WTC11 (cell line): Measurements from ENCODE around the gene FHOD1. TPM values are rescaled to one million over a fixed set of nuclear protein-coding genes. Genes with fewer than 3 reads are reported as not detected.

Experiments used
- ATAC-seq: fragments of 200-7000 bp; cut with Tn5 transposase; 2 replicates; pipeline ENCODE4 v1.10.0; 2021; ENCODE audit warnings: mild to moderate bottlenecking, moderate library complexity
- CTCF ChIA-PET: fragments of 300-600 bp; sonication (Branson Sonifier 250); formaldehyde crosslinking; loops from one replicate; lab custom pipeline; 2021; ENCODE audit warnings: antibody characterized with exemption; lab: Charles Lee
- POLR2A ChIA-PET: fragments of 350-600 bp; sonication (Branson Sonifier 250); formaldehyde crosslinking; loops from one replicate; lab custom pipeline; 2021; ENCODE audit warnings: antibody characterized with exemption; lab: Charles Lee
- DNase-seq: peaks from one replicate; pipeline ENCODE4 v3.0.0; 2021; ENCODE audit warnings: low spot score
- H3K27ac Mint-ChIP-seq: 2 replicates; pipeline ENCODE4 v1.8.0; 2021; ENCODE audit warnings: mixed read lengths
- H3K27me3 Mint-ChIP-seq: 2 replicates; pipeline ENCODE4 v1.8.0; 2021; ENCODE audit warnings: low read depth, mild to moderate bottlenecking, moderate library complexity, mixed read lengths
- H3K36me3 Mint-ChIP-seq: 2 replicates; pipeline ENCODE4 v1.8.0; 2021; ENCODE audit warnings: mixed read lengths
- H3K4me1 Mint-ChIP-seq: 2 replicates; pipeline ENCODE4 v1.8.0; 2022; ENCODE audit warnings: mixed read lengths
- H3K4me3 Mint-ChIP-seq: 2 replicates; pipeline ENCODE4 v1.8.0; 2021; ENCODE audit warnings: mild to moderate bottlenecking, moderate library complexity, mixed read lengths
- H3K9me3 Mint-ChIP-seq: 2 replicates; pipeline ENCODE4 v1.8.0; 2021; ENCODE audit warnings: mixed read lengths
- ARID4B ChIP-seq: sonication (generic); formaldehyde crosslinking; IDR thresholded peaks from 2 replicates; pipeline ENCODE4 v1.8.0; 2023; ENCODE audit warnings: missing genetic modification reagents, mild to moderate bottlenecking, borderline replicate concordance
- E2F1 ChIP-seq: sonication (generic); formaldehyde crosslinking; IDR thresholded peaks from 2 replicates; pipeline ENCODE4 v1.8.0; 2022; ENCODE audit warnings: mild to moderate bottlenecking, missing genetic modification reagents
- ELF4 ChIP-seq: sonication (generic); formaldehyde crosslinking; IDR thresholded peaks from 2 replicates; pipeline ENCODE4 v1.8.1; 2022; ENCODE audit warnings: low read depth, mild to moderate bottlenecking, moderate library complexity, missing genetic modification reagents
- FOXP1 ChIP-seq: sonication (generic); formaldehyde crosslinking; IDR thresholded peaks from 2 replicates; pipeline ENCODE4 v1.8.0; 2022; ENCODE audit warnings: missing genetic modification reagents, mild to moderate bottlenecking, moderate library complexity, borderline replicate concordance
- GRHL2 ChIP-seq: fragments of 250-450 bp; sonication (Bioruptor Pico); IDR thresholded peaks from 2 replicates; pipeline ENCODE4 v1.8.0; 2022; ENCODE audit warnings: mild to moderate bottlenecking, moderate library complexity; ENCODE audit not compliant: insufficient replicate concordance, severe bottlenecking
- MXD4 ChIP-seq: fragments of 250-450 bp; sonication (Bioruptor Pico); IDR thresholded peaks from 2 replicates; pipeline ENCODE4 v1.8.0; 2021; ENCODE audit warnings: mild to moderate bottlenecking, moderate library complexity, borderline replicate concordance
- NR1H2 ChIP-seq: sonication (generic); formaldehyde crosslinking; IDR thresholded peaks from 2 replicates; pipeline ENCODE4 v1.9.0; 2021; ENCODE audit warnings: mild to moderate bottlenecking, moderate library complexity, missing genetic modification reagents
- SMAD4 ChIP-seq: sonication (generic); formaldehyde crosslinking; IDR thresholded peaks from 2 replicates; pipeline ENCODE4 v1.8.0; 2022; ENCODE audit warnings: mild to moderate bottlenecking, missing genetic modification reagents
- ZBTB21 ChIP-seq: sonication (generic); formaldehyde crosslinking; IDR thresholded peaks from 2 replicates; pipeline ENCODE4 v1.8.1; 2023; ENCODE audit warnings: mild to moderate bottlenecking, missing genetic modification reagents, borderline replicate concordance
- ZNF263 ChIP-seq: sonication (generic); formaldehyde crosslinking; IDR thresholded peaks from 2 replicates; pipeline ENCODE4 v1.8.1; 2022; ENCODE audit warnings: low read depth, mild to moderate bottlenecking, moderate library complexity, missing genetic modification reagents
- total RNA-seq: library from RNA; stranded (reverse); gene quantifications from 3 replicates; pipeline ENCODE4 v1.2.3, GENCODE V29; 2021
- TF ChIP-seq, protein P1 (sequence below): sonication (generic); formaldehyde crosslinking; IDR thresholded peaks from 2 replicates; pipeline ENCODE4 v1.8.0; 2023; ENCODE audit warnings: mild to moderate bottlenecking, missing genetic modification reagents
- TF ChIP-seq, protein P2 (sequence below): sonication (generic); formaldehyde crosslinking; IDR thresholded peaks from 2 replicates; pipeline ENCODE4 v1.8.0; 2022; ENCODE audit warnings: mild to moderate bottlenecking, missing genetic modification reagents
- TF ChIP-seq, protein P3 (sequence below): sonication (generic); formaldehyde crosslinking; IDR thresholded peaks from 2 replicates; pipeline ENCODE4 v1.8.1; 2023; ENCODE audit warnings: mild to moderate bottlenecking, missing genetic modification reagents, borderline replicate concordance

FHOD1 gene
- total RNA-seq, 1 experiment from 2014 or later, result 81.3 TPM

DNA sequence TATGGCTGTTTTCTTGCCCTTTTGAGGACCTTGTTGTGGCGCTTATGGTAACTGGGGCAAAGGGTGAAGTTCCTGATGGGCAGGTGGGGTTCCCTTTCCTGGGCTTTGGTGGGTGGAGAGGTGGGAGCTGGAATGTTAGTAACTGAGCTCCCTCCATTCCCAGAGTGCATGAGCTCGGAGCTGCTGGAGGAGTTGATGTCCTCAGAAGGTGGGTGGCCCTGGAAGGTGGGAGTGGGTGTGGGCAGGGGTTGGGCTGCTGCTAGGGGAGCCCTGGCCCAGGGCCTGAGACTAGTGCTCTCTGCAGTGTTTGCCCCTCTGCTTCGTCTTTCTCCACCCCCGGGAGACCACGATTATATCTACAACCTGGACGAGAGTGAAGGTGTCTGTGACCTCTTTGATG lies 49.6 kb downstream of the FHOD1 start:
- DNase-seq (no peak), ATAC-seq (no peak)
- Mint-ChIP-seq H3K4me1 (peaks cover 16% of the 10 kb centered on the region), H3K27me3 (no peaks in the 10 kb centered on the region), H3K36me3 (peaks cover 35% of the 10 kb centered on the region)
- ChIA-PET POLR2A (interaction anchor here (0.7 kb wide), 2 partner anchors 29 kb away, joined by 3 read pairs; partner anchors contain the start of gene TMEM208), CTCF (interaction anchor here (0.7 to 3.9 kb wide), 40 partner anchors 11 to 269 kb away, joined by 3 to 65 read pairs (median 5); partner anchors contain the start of genes B3GNT9, CES3, FBXL8 and FHOD1)
- TF ChIP-seq, protein P1, sequence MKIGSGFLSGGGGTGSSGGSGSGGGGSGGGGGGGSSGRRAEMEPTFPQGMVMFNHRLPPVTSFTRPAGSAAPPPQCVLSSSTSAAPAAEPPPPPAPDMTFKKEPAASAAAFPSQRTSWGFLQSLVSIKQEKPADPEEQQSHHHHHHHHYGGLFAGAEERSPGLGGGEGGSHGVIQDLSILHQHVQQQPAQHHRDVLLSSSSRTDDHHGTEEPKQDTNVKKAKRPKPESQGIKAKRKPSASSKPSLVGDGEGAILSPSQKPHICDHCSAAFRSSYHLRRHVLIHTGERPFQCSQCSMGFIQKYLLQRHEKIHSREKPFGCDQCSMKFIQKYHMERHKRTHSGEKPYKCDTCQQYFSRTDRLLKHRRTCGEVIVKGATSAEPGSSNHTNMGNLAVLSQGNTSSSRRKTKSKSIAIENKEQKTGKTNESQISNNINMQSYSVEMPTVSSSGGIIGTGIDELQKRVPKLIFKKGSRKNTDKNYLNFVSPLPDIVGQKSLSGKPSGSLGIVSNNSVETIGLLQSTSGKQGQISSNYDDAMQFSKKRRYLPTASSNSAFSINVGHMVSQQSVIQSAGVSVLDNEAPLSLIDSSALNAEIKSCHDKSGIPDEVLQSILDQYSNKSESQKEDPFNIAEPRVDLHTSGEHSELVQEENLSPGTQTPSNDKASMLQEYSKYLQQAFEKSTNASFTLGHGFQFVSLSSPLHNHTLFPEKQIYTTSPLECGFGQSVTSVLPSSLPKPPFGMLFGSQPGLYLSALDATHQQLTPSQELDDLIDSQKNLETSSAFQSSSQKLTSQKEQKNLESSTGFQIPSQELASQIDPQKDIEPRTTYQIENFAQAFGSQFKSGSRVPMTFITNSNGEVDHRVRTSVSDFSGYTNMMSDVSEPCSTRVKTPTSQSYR (CRISPR knock-in tag), result no peak
- no peak for TF ChIP-seq FOXP1 (CRISPR knock-in tag)
- no peak for TF ChIP-seq ZNF263 (CRISPR knock-in tag)
- TF ChIP-seq ARID4B, result no peak
- TF ChIP-seq ELF4 (CRISPR knock-in tag), result no peak
- TF ChIP-seq GRHL2 (CRISPR knock-in tag), result no peak
- TF ChIP-seq E2F1, result no peak
- no peak for TF ChIP-seq MXD4
- TF ChIP-seq, protein P2, sequence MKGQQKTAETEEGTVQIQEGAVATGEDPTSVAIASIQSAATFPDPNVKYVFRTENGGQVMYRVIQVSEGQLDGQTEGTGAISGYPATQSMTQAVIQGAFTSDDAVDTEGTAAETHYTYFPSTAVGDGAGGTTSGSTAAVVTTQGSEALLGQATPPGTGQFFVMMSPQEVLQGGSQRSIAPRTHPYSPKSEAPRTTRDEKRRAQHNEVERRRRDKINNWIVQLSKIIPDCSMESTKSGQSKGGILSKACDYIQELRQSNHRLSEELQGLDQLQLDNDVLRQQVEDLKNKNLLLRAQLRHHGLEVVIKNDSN (CRISPR knock-in tag), result no peak
- TF ChIP-seq, protein P3, sequence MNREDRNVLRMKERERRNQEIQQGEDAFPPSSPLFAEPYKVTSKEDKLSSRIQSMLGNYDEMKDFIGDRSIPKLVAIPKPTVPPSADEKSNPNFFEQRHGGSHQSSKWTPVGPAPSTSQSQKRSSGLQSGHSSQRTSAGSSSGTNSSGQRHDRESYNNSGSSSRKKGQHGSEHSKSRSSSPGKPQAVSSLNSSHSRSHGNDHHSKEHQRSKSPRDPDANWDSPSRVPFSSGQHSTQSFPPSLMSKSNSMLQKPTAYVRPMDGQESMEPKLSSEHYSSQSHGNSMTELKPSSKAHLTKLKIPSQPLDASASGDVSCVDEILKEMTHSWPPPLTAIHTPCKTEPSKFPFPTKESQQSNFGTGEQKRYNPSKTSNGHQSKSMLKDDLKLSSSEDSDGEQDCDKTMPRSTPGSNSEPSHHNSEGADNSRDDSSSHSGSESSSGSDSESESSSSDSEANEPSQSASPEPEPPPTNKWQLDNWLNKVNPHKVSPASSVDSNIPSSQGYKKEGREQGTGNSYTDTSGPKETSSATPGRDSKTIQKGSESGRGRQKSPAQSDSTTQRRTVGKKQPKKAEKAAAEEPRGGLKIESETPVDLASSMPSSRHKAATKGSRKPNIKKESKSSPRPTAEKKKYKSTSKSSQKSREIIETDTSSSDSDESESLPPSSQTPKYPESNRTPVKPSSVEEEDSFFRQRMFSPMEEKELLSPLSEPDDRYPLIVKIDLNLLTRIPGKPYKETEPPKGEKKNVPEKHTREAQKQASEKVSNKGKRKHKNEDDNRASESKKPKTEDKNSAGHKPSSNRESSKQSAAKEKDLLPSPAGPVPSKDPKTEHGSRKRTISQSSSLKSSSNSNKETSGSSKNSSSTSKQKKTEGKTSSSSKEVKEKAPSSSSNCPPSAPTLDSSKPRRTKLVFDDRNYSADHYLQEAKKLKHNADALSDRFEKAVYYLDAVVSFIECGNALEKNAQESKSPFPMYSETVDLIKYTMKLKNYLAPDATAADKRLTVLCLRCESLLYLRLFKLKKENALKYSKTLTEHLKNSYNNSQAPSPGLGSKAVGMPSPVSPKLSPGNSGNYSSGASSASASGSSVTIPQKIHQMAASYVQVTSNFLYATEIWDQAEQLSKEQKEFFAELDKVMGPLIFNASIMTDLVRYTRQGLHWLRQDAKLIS (CRISPR knock-in tag), result no peak
- TF ChIP-seq, all 79 proteins: peak for 0
- Mint-ChIP-seq H3K27ac (no peak overlapping the region), H3K9me3 (no peaks in the 10 kb centered on the region), H3K4me3 (no peak overlapping the region)

GRCh38 chr16:67196881-67197280 lies 50.4 kb downstream of the FHOD1 start:
- no peak for ATAC-seq
- no peak for DNase-seq
- Mint-ChIP-seq H3K27me3 (no peaks in the 10 kb centered on the region), H3K27ac (no peak overlapping the region), H3K9me3 (no peaks in the 10 kb centered on the region), H3K36me3 (peaks cover 38% of the 10 kb centered on the region), H3K4me1 (peaks cover 20% of the 10 kb centered on the region), H3K4me3 (no peak overlapping the region)
- CTCF ChIA-PET, result interaction anchor here (1.4 to 3.9 kb wide), 9 partner anchors 12 to 179 kb away, joined by 3 to 65 read pairs (median 41); partner anchors contain the start of genes FHOD1, NOL3 and TMEM208
- POLR2A ChIA-PET, result no interaction called here
- TF ChIP-seq NR1H2 (CRISPR knock-in tag) (no peak), ZBTB21 (CRISPR knock-in tag) (no peak), SMAD4 (CRISPR knock-in tag) (no peak), MXD4 (no peak)
- TF ChIP-seq, protein P3 (CRISPR knock-in tag), result no peak
